Activated CD4-positive, alpha-beta T cell treated with anti-CD3 and anti-CD28 coated beads for 1 hour (primary cell): ENCODE measurements around the gene HIRA.
"Not testable (repeated sequence)": the region's sequence is repeated elsewhere in the genome, so short reads cannot be mapped to it uniquely, and the experiment has no call there.

Experiments used
- DNase-seq: peaks from one replicate; pipeline ENCODE4 v3.0.0-alpha.2; 2020

Gene HIRA

GRCh38 chr22:19442166-19442565 lies 10.6 kb upstream of the HIRA start:
- DNase-seq, result no peak

DNA sequence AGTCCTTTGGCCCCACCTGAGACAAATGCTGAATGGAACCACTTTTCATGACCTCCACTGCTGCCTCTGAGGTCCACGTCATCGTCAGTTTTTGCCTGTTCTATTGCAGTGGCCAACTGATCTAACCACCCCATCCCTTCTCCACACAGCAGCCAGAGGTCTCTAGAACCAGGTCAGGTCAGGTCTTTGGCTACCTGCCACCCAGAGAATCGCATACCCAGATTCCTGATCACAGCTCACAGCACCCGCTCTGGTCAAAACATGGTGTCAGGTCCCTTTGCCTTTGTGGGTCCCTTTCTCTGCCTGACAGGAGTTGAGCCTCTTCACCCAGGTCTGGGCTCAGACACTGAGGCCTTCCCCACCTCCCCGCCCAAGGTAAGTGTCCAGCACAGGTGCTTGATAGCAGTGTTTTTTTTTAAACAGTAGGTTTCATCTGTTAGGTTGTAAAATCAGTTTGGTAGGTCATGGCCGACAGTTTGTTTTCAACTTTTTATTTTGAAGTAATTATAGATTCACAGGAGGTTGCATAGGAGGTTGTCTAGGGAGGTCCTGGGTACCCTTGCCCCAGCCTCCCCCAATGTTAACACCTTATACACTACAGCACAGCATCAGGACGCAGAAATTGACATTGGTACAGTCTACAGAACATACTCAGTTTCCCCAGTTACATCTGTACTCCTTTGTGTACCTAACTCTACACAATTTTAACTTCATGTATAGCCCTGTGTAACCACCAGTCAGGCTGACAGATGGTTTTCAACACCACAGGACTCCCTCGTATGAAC lies 9.1 kb upstream of the HIRA start:
- no peak for DNase-seq

DNA sequence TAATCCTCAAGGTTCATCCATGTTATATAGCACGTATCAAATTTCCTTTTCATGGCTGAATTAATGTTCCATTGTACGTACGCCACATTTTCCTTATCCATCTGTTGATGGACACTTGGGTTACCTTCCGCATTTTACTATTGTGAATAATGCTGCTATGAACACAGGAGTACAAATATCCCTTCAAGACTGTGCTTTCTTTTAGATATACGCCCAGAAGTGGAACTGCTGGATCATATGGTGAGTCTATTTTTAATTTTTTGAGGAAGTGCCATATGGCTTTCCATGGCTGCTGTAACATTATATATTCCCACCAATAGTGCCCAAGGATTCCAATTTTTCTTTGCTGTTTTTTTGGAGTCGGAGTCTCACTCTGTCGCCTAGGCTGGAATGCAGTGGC lies 6.8 kb upstream of the HIRA start:
- no peak for DNase-seq

GRCh38 chr22:19436444-19437161 lies 5.1 kb upstream of the HIRA start:
- DNase-seq, result not testable (repeated sequence)

DNA sequence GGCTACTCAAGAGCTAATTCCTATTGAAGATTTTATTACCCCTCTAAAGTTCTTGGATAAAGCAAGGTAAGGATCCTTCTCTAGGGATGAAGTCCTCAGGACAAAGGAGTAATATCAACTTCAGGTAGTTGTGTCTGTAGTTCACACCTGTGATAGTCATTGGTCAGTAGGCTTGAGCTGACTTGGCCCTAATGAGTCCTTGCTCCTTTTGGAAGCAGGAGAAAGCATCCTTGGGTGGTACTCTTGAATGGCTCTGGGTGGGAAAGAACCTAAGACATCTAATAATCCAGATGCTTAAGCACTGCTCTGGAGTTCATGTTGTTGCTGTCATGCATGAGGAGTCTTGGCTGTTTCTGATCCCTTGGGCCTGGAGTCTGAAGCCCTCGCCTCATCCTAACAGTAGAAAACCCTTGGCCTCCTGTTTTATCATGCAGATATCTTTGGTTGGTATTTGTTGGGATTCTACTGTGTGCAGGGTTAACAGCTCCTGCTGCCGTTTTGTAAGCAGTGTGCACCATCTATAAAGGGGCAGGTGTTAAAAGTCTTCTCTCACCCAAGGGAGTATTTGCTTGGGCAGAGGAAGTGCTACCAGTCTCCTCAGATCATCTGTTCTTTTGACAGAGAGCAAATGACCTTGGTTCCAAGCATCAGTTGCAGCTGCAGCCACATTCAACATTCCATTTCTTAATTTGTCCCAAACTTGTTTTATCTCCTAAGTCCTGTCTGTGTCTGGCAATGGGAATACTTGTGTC lies 3.5 kb upstream of the HIRA start:
- DNase-seq, result no peak

DNA sequence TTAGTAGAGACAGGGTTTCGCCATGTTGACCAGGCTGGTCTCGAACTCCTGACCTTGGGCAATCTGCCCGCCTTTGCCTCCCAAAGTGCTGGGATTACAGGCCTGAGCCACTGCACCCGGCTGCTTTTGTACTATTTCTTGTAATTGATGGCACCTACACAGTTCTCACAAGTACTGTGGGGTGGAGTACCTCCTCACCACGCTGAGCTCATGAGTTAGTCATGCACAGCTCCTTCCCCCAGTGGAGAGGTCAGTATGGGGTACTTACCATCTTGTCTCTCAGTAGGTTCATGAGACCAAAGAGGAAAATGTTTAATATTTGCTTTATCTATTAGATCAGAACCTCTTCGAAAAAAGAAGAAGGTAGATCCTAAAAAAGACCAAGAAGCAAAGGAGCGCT lies 2.9 kb upstream of the HIRA start:
- DNase-seq, result no peak

- DNase-seq, result peak; percentile 76
Measured at GRCh38 chr22:19432133-19432851, 759 bp upstream of the HIRA start, which contains the start of gene MRPL40. TSS of gene MRPL40 (plus strand) at chr22:19432545. CDS start at chr22:19432555, 10 bp downstream.

GRCh38 chr22:19430890-19431541 lies 517 bp downstream of the HIRA start:
- DNase-seq, result no peak

DNA sequence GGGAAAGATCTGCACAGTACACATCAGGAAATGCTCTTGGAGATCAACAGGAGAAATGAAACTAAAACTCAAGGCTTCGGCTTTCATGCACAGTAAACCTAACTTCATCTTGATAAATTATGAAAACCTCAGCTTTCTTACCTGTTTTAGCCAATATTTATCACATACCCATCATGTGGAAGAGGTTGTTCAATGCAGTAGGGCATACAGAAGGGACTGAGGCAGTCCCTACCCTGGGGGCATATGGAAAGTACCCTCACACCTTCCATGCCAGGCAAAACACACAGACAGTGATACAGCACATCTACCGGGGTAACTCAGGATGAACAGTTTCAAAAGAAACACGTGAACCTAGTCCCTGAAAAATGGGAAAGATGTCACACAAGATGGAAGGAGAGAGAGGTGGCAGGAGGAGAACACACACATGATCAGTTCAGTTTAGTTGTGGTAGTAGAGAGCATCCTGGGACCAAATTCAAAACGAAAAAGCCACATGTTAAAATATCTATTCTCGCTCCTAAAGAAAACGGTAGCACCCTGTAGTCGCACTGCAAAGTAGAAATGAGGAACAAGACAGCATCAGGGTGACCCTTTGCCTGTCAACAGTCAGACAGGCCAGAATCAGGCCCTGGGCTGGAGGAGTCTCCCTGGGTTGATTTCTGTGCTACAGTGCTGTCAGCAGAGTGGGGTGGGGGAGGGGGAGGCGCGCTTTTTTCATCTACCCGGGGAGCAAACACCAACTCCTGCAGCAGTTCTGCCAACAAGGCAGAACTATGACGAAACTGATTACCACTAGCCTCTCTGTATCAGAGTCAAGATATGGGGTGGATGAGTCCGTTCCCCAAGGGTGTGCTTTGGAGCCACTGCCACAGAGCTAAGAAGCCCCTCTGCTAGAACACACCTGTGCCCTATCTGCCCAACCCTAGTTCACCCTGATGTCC lies 1.3 kb downstream of the HIRA start:
- DNase-seq, result peak; percentile 15

GRCh38 chr22:19424186-19424500 lies 7.4 kb downstream of the HIRA start:
- DNase-seq, result no peak

DNA sequence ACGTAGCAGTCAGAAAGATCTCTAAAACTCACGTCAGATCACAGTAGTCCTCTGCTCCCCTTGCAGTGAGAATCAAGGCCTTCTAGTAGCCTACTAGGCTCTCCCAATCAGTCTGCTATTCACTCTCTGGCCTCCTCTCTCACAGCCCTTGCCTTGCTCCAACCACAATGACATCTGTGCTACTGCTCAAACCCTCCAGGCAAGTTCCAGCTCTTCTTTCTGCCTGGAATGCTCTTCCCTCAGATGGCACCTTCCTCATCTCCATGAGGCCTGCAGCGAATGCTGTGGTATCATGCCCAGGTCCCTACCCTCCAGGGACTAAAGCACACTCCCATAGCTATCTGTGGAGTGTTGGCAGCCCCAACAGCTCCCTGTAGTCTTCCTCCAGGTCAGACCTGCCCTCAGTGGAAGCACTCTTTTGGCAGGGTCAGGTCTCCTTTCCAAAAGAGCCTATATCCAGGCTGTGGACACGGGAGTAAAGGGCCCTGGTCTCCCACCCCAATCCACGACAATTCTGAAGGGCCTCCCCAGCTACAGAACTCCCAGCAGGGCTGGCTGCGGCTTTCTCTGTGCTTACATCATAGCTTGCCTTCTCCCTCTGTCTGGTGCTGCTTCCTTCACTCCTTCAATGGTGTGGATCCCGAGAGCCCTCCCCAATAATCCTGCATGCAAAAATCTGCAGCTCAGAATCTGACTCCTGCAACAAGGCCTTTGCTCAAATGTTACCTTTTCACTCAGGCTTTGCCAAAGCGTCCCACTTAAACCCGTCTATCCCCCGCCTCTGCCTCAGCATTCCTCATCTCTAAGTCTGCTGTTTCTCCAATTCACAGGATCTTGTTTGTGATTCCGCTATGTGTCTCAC lies 8.9 kb downstream of the HIRA start:
- DNase-seq, result no peak

- DNase-seq, result no peak
Measured at GRCh38 chr22:19420321-19420720, 11.2 kb downstream of the HIRA start.

- DNase-seq, result peak; percentile 9
Measured at GRCh38 chr22:19419464-19420178, 11.9 kb downstream of the HIRA start.

GRCh38 chr22:19419086-19419463 lies 12.5 kb downstream of the HIRA start:
- DNase-seq, result no peak

DNA sequence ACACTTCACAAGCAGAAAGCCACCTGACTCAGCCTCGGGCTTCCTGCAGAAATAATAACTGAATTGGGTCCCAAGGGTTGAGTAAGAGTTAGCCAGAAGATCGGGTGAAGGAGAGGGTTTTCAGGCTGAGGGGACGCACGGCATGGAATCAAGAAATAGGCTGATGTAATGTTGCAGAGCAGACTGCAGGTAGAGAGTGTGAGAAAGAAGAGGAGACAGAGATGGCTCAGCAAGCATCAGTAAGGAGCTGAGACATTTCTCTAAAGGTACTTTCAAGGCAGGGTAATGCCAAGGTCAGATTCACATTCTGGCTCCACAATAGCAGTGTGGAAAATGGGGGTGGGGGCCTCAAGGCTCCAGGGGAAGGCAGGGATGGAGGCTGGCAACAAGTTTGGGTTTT lies 18.6 kb downstream of the HIRA start:
- DNase-seq, result no peak

- no peak for DNase-seq
Measured at GRCh38 chr22:19412478-19412877, 19.1 kb downstream of the HIRA start.

DNA sequence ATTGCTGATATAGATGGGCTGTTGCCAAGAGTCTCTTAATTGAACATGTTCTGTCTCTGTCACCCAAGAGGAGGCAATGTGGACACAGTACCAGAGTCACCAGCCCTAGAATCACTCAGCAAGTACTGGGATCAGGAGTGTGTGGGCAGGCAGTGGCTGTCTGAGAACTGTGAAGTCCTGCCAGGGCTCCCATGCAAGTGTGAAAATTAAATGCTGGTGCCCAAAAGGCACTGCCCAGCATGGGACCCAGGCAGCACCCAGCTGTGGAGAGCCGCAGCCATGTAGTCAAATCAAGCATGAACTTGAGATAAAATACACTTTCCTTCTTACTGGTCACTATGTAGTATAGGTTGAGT lies 19.9 kb downstream of the HIRA start:
- no peak for DNase-seq

DNA sequence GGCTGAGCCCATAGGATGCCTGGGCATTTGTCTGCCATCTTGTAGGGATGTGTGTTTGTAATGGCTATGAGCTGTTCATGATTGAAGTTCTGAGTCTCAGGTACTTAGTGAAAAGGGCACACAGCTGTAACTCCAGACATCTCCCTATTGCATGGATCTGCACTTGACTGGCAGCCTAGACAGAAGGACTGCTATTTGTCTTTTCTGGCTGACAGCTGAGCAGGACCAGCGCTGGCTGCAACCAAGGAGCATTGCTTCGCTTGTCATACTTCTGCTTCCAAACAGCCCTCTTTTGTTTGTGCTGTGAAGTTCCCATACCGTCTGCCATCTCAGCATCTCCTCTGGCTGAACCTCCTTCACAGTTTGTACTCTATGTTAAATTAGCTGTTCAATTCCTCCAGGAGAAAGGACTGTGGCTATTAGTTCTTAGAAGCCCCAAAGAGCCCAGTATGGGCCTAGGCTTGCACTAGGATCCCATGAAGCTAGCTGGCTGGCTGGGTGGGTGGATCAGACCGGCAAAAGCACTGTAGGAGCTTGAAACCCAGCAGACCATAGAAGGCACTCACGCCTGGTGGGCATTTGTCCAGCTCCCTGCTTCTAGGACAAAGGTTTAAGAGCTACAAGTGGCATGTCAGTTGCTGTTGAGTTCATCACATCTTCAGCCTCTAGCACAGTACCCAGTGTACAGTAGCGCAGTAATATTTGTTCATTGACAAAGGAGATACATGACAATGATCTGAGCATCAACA lies 20.4 kb downstream of the HIRA start:
- DNase-seq, result no peak
